Stomach (tissue), 4 donors: ENCODE data around the gene SEZ6L.

Experiments
- EP300 ChIP-seq: sonication (generic); formaldehyde crosslinking; IDR thresholded peaks from one replicate; pipeline ENCODE4 v1.6.1; 2017; ENCODE audit warnings: antibody characterized with exemption
- POLR2AphosphoS5 ChIP-seq, 3 donors: sonication (generic); formaldehyde crosslinking; IDR thresholded peaks; one replicate each; pipeline ENCODE4 v1.6.1; 2016; ENCODE audit warnings: antibody characterized with exemption in 3 of 3
- TF ChIP-seq, protein P1 (sequence below), 7 experiments: fragments of 450-650 bp in 4 of 7; fragments of 200-600 bp in 3 of 7; sonication (generic) in 3 of 7; IDR thresholded peaks; one replicate each; pipeline ENCODE4 v1.5.1; 2016 to 2019; ENCODE audit warnings: antibody characterized with exemption in 7 of 7, control low read depth in 2 of 7, mild to moderate bottlenecking in 1 of 7

DNA sequence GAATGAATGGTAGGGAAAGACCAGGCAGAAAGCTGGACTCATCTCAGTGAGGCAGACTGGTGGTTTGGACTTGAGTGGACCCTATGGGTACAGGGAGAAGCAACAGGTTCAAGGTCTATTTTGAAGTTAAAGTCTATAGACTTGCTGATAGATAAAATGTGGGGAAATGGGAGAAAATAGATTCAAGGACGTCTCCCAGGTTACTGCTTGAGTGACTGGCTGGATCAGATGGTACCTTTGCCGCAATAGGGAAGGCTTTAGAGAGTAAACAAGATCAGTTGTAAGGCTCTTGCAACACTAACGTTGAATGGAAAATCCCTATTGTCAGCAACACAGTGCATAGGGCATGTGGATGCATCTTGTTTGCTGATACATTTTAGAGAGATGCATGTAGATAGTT lies 27.4 kb downstream of the SEZ6L start:
- TF ChIP-seq, protein P1, sequence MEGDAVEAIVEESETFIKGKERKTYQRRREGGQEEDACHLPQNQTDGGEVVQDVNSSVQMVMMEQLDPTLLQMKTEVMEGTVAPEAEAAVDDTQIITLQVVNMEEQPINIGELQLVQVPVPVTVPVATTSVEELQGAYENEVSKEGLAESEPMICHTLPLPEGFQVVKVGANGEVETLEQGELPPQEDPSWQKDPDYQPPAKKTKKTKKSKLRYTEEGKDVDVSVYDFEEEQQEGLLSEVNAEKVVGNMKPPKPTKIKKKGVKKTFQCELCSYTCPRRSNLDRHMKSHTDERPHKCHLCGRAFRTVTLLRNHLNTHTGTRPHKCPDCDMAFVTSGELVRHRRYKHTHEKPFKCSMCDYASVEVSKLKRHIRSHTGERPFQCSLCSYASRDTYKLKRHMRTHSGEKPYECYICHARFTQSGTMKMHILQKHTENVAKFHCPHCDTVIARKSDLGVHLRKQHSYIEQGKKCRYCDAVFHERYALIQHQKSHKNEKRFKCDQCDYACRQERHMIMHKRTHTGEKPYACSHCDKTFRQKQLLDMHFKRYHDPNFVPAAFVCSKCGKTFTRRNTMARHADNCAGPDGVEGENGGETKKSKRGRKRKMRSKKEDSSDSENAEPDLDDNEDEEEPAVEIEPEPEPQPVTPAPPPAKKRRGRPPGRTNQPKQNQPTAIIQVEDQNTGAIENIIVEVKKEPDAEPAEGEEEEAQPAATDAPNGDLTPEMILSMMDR (IDR thresholded peaks at IDR 0.05) = no peak
- TF ChIP-seq EP300 = no peak
- no peak for TF ChIP-seq POLR2AphosphoS5 (IDR thresholded peaks at IDR 0.05)
